Aorta (tissue), 5 donors: Measurements from ENCODE around the gene TCF19. TPM values are rescaled to one million over a fixed set of nuclear protein-coding genes. Genes with fewer than 3 reads are reported as not detected.
A peak's percentile ranks its signal among the peaks of the same experiment; 100 is the strongest.
"Not testable (repeated sequence)": the region's sequence is repeated elsewhere in the genome, so short reads cannot be mapped to it uniquely, and the experiment has no call there.

Source experiments
- ATAC-seq: fragments of 200-7000 bp; cut with Tn5 transposase; one replicate; pipeline ENCODE4 v1.9.1; 2022; ENCODE audit warnings: moderate library complexity; ENCODE audit not compliant: low FRiP score
- DNase-seq, 2 donors: peaks; one replicate each; pipeline ENCODE4 v3.0.0-alpha.2; 2020
- H3K27ac ChIP-seq, 2 donors: one replicate each; pipeline ENCODE4 v1.5.1; 2013; ENCODE audit warnings: low read length in 2 of 2, mild to moderate bottlenecking in 2 of 2, moderate library complexity in 2 of 2, control low read depth in 1 of 2, inconsistent platforms in 1 of 2, low read depth in 1 of 2
- H3K27me3 ChIP-seq, 2 donors: one replicate each; pipeline ENCODE4 v1.6.1; 2013; ENCODE audit warnings: control low read depth in 1 of 2, low read length in 1 of 2, mild to moderate bottlenecking in 1 of 2, moderate library complexity in 1 of 2; ENCODE audit not compliant: insufficient read depth in 2 of 2, control insufficient read depth in 1 of 2
- H3K36me3 ChIP-seq, 2 donors: one replicate each; pipeline ENCODE4 v1.6.1; 2013; ENCODE audit warnings: control low read depth in 1 of 2, low read length in 1 of 2, mild to moderate bottlenecking in 1 of 2; ENCODE audit not compliant: insufficient read depth in 2 of 2, control insufficient read depth in 1 of 2
- H3K4me1 ChIP-seq, 2 donors: one replicate each; pipeline ENCODE4 v1.6.1; 2013; ENCODE audit warnings: low read length in 2 of 2, control low read depth in 1 of 2, mild to moderate bottlenecking in 1 of 2, moderate library complexity in 1 of 2; ENCODE audit not compliant: insufficient read depth in 2 of 2, control insufficient read depth in 1 of 2
- H3K4me3 ChIP-seq, 2 donors: one replicate each; pipeline ENCODE4 v1.5.1; 2013; ENCODE audit warnings: low read length in 2 of 2, control low read depth in 1 of 2, mild to moderate bottlenecking in 1 of 2
- H3K9me3 ChIP-seq: one replicate; pipeline ENCODE4 v1.6.1; 2013; ENCODE audit warnings: mild to moderate bottlenecking, low read length; ENCODE audit not compliant: control insufficient read depth
- WGBS, 2 donors: extraction: QIAGEN DNeasy Blood & Tissue Kit; methylation state at CpG; one replicate each; pipeline ENCODE4 v1.1.7; 2013; 5-methylcytosine and 5-hydroxymethylcytosine counted together
- intact Hi-C, 2 donors: fragments of 100-400 bp; cut with DNase I; formaldehyde crosslinking; loops; one replicate each; pipeline versions ENCODE4 v1.14.2 to v1.15.0; 2022
- polyA plus RNA-seq, 2 donors: library from polyadenylated mRNA; stranded (reverse); fragments of 200-250 nt; gene quantifications; one replicate each; pipeline ENCODE4 v1.2.3, GENCODE V29; 2013
- total RNA-seq, 2 donors: library from RNA; stranded (reverse); fragmentation: NEBNext Ultra II Directional; extraction: Animal tissue kit (Norgen Biotek cat#: 25700); gene quantifications; one replicate each; pipeline ENCODE4 v1.2.1, GENCODE V29; 2021
- donor health status: healthy with polysubstance abuse.
- donor health status: Bipolar disorder and iron deficiency.
- donor health status: DM: no; HTN: no; CAD: no.
- donor health status: DM: no; HTN: no; CAD: no.
- donor health status: DM: yes; HTN: yes; CAD: no.

Gene TCF19
- total and polyA plus RNA-seq, 4 donors = 3.1 to 8.3 (median 3.8) TPM

GRCh38 chr6:31164475-31165063 is 6.2 kb downstream of the TCF19 start:
- H3K36me3 ChIP-seq, H3K27me3 ChIP-seq, ATAC-seq, H3K4me1 ChIP-seq, H3K27ac ChIP-seq, H3K9me3 ChIP-seq, intact Hi-C loops, H3K4me3 ChIP-seq: not testable (repeated sequence)
- DNase-seq = peak in 1 of 2 donors; percentile 2
- 89 to 92% methylated on average over 7 to 8 of the region's 9 CpGs for WGBS, 2 donors

- DNase-seq = peak in 1 of 2 donors; percentile 33
- H3K4me3 ChIP-seq, intact Hi-C loops, ATAC-seq, H3K27ac ChIP-seq, H3K9me3 ChIP-seq, H3K27me3 ChIP-seq, H3K36me3 ChIP-seq, H3K4me1 ChIP-seq: not testable (repeated sequence)
- WGBS, 2 donors = 82 to 84% methylated on average over 16 to 17 of the region's 17 CpGs
These were observed 6.9 kb downstream of the TCF19 start for GRCh38 chr6:31165064-31165832.

GRCh38 chr6:31165986-31166385 is 7.6 kb downstream of the TCF19 start:
- intact Hi-C loops = no loop called here
- 76 to 86% methylated on average over 5 of the region's 5 CpGs for WGBS, 2 donors

GRCh38 chr6:31168606-31169005 is 10.2 kb downstream of the TCF19 start:
- no peaks in the 10 kb centered on the region for H3K4me1 ChIP-seq
- H3K36me3 ChIP-seq = no peaks in the 10 kb centered on the region
- intact Hi-C loops = no loop called here
- no peaks in the 10 kb centered on the region for H3K9me3 ChIP-seq
- H3K27ac ChIP-seq = no peak overlapping the region
- no peaks in the 10 kb centered on the region for H3K27me3 ChIP-seq
- H3K4me3 ChIP-seq = no peak overlapping the region
- DNase-seq (no peak), ATAC-seq (no peak)
- 76 to 81% methylated on average over 3 of the region's 3 CpGs for WGBS, 2 donors

More at GRCh38 chr6:31165986-31166385, 7.6 kb downstream of the TCF19 start:
- no peak overlapping the region for H3K27ac ChIP-seq
- H3K4me3 ChIP-seq = no peak overlapping the region
- no peak for DNase-seq
- ATAC-seq = no peak
- no peaks in the 10 kb centered on the region for H3K4me1 ChIP-seq
- H3K36me3 ChIP-seq = no peaks in the 10 kb centered on the region
- no peaks in the 10 kb centered on the region for H3K27me3 ChIP-seq
- no peaks in the 10 kb centered on the region for H3K9me3 ChIP-seq

- 81 to 83% methylated on average over 10 of the region's 10 CpGs for WGBS, 2 donors
- no peak for ATAC-seq
These were observed 10.9 kb downstream of the TCF19 start for GRCh38 chr6:31169123-31169857.

GRCh38 chr6:31169858-31170599 is 11.6 kb downstream of the TCF19 start:
- 59 to 64% methylated on average over 23 of the region's 23 CpGs for WGBS, 2 donors
- H3K27ac ChIP-seq, H3K9me3 ChIP-seq, ATAC-seq, H3K4me3 ChIP-seq, H3K27me3 ChIP-seq, H3K36me3 ChIP-seq, H3K4me1 ChIP-seq, intact Hi-C loops: not testable (repeated sequence)
- peak in 1 of 2 donors; percentile 74 for DNase-seq

More at GRCh38 chr6:31169123-31169857, 10.9 kb downstream of the TCF19 start:
- no peaks in the 10 kb centered on the region for H3K36me3 ChIP-seq
- no peaks in the 10 kb centered on the region for H3K4me1 ChIP-seq
- H3K9me3 ChIP-seq = no peaks in the 10 kb centered on the region
- no peak overlapping the region for H3K4me3 ChIP-seq
- intact Hi-C loops = no loop called here
- H3K27ac ChIP-seq = no peak overlapping the region
- no peaks in the 10 kb centered on the region for H3K27me3 ChIP-seq
- DNase-seq = peak in 1 of 2 donors; percentile 17

- H3K4me3 ChIP-seq = no peak within 1 kb of the TSS
- H3K9me3 ChIP-seq = no peaks in the 10 kb centered on the region
- no peak within 1 kb of the TSS for H3K27ac ChIP-seq
- 57 to 58% methylated on average over 9 of the region's 9 CpGs for WGBS, 2 donors
- intact Hi-C loops = no loop called here
- H3K4me1 ChIP-seq = no peaks in the 10 kb centered on the region
- DNase-seq = peak in 1 of 2 donors; percentile 41
- no peaks in the 10 kb centered on the region for H3K36me3 ChIP-seq
- no peak for ATAC-seq
- no peaks in the 10 kb centered on the region for H3K27me3 ChIP-seq
These were observed 12.2 kb downstream of the TCF19 start, which contains the start of gene POU5F1 for GRCh38 chr6:31170600-31170881. POU5F1 (minus strand) TSS chr6:31170682; CDS start chr6:31170620, 62 bp downstream.

- intact Hi-C loops = no loop called here
- ATAC-seq (no peak), DNase-seq (peak in 1 of 2 donors; percentile 41)
- WGBS, 2 donors = 87 to 88% methylated on average over 10 of the region's 10 CpGs
- H3K9me3 ChIP-seq = no peaks in the 10 kb centered on the region
- H3K27ac ChIP-seq = no peak overlapping the region
- no peaks in the 10 kb centered on the region for H3K4me1 ChIP-seq
- H3K36me3 ChIP-seq = no peaks in the 10 kb centered on the region
- no peak overlapping the region for H3K4me3 ChIP-seq
- H3K27me3 ChIP-seq = no peaks in the 10 kb centered on the region
These were observed 12.7 kb downstream of the TCF19 start for GRCh38 chr6:31170987-31171671.
